HG03039 (cell line): ENCODE data around the gene POLDIP2.
"Not testable (repeated sequence)": the region's sequence is repeated elsewhere in the genome, so short reads cannot be mapped to it uniquely, and the experiment has no call there.

ENCODE experiments used
- ATAC-seq: cut with Tn5 transposase; IDR thresholded peaks from one replicate; pipeline ENCODE4 v1.9.1; 2021; ENCODE audit warnings: mild to moderate bottlenecking, moderate library complexity; ENCODE audit not compliant: unreplicated experiment

POLDIP2 gene

DNA sequence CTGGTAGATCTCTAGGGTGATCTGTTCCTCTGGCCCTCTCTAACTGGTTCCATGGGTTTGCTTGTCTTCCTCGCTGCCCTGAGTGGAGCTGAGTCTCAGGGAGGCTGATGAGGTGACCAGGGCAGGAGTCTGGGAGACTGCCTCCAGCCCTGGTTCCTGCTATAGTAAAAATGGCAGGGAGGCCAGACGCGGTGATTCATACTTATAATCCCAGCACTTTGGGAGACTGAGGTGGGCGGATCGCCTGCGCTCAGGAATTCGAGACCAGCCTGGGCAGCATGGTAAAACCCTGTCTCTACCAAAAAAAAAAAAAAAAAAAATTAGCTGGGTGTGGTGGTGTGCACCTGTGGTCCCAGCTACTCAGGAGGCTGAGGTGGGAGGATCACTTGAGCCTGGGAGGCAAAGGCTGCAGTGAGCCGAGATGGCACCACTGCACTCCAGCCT is 18.5 kb downstream of the POLDIP2 start:
- ATAC-seq, result not testable (repeated sequence)

DNA sequence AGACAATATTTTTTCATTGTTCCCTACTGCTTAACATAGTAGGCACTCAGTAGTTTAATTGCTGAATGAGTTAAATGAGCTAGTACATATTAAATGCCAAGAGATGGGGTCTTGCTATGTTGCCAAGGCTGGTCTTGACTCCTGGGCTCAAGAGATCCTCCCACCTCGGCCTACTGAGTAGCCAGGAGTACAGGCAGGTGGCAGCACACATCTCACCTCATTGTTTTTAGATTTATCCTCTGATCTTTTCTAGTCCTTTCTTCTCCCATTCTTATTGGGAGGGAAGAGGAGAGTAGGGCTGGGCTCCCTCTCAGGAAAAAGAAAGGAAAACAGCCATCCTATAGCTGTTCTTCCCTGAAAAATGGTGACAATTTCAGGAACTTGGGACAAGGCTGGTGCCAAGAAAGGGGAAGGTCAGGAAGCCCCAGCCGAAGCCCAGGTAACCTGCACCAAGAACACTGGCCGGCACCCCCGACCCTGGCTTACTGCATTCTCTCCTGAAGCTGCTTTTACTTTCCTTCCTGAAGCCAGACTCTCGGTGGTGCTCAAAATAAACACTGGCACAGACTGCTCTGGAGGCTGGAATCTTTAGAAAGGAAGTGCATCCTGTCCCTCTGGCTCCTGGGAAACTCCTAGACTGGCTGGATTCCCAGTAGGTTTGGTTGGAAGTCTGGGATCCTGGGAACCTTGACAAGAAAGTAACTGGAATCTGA is 19.1 kb downstream of the POLDIP2 start:
- no peak for ATAC-seq

GRCh38 chr17:28335959-28336871 is 21.1 kb downstream of the POLDIP2 start:
- no peak for ATAC-seq

GRCh38 chr17:28335201-28335958 is 21.9 kb downstream of the POLDIP2 start, which contains the start of the genes IFT20 and TNFAIP1:
Gene IFT20, minus strand, starts transcription at chr17:28335472. Its CDS starts 3,487 bp downstream, at chr17:28331985.
Gene TNFAIP1, plus strand, starts transcription at chr17:28335761. Its CDS starts 3,761 bp downstream, at chr17:28339522.
- ATAC-seq, result peak; percentile 94

DNA sequence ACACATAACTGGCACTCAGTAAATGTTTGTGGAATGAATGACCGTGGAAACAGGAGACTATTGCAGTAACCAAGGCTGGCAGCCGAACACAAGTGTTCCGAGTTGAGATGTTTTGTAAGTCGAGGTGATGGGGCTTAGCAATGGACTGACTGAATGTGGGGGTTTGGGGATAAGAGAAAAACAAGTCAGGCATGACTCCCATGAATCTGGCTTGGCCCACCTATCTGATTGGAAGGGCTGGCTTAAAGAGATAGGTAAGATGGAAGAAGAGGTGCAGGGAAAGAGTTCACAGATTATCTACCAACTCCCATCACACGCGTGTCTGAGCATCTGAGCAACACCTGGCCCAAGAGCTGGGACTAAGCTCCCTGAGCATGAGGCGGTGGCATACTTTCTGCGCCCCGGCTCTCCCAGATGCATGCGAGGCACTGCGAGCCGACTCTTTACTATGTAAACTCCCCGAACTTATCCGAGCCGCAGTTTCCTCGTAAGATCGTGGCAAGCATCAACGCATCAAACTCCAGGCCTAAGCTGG is 22.6 kb downstream of the POLDIP2 start:
- no peak for ATAC-seq

- ATAC-seq, result no peak
Observed at GRCh38 chr17:28334171-28334570, 23.2 kb downstream of the POLDIP2 start.

- no peak for ATAC-seq
Observed at GRCh38 chr17:28333083-28333746, 24.1 kb downstream of the POLDIP2 start.

- no peak for ATAC-seq
Observed at GRCh38 chr17:28331891-28332420, 25.4 kb downstream of the POLDIP2 start.

DNA sequence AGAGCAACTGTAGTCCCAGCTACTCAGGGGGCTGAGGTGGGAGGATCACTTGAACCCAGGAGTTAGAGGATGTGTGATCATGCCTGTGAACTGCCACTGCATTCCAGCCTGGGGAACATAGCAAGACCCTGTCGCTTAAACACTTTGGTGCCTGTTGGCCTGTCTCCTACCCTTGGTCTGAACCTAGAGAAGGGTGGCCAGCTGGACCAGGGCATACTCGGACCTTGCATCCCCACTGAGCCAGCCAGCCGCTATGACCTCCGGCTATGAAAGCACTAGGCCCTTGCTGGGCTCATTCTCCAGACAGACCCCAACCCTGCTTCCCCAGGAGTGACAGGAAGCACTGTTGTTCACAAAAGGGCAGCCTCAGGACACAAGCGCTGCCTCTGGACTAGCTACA is 26.7 kb downstream of the POLDIP2 start:
- no peak for ATAC-seq

GRCh38 chr17:28328325-28328724 is 29.0 kb downstream of the POLDIP2 start:
- ATAC-seq, result no peak

DNA sequence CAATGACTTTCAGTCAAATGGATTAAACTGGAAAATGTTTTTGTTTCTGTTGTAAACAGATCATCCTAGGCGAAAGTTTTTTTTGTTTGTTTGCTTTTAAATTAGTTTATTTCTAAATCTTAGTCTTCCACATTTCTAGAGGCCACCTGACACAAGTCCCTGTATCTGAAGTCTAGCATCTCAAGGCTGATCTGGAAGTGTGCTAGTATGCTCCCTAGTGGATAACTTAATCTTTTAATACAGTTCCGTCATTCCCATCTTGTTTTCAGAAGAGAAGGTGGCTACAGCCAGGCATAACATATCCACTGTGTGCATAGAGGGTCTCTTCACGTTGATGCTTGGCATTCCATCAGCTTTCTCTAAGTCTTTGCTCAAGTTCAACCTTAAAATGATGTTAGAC is 29.6 kb downstream of the POLDIP2 start:
- ATAC-seq, result no peak

DNA sequence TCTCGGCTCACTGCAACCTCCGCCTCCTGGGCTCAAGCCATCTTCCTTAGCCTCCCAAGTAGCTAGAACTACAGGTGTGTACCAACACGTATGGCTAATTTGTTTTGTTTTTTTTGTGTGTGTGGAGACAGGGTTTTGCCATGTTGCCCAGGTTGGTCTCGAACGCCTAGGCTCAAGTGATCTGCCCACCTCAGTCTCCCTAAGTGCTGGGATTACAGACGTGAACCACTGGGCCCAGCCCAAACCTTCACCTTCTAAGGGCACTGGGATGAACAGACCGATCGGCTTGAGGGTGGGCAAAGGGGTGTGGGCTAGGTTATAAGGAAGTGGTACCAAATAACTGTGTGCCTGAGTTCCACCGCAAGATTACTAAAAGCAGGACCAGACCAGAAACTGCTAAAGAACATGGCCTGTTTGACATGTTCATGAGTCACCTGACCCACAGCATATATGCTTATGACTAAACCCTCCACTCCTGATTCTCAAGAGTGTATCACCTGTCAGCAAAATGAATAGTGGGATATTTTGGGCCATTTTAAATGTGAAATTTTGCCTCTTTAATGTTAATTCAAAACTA is 30.2 kb downstream of the POLDIP2 start:
- peak; percentile 56 for ATAC-seq

GRCh38 chr17:28326114-28326513 is 31.2 kb downstream of the POLDIP2 start:
- no peak for ATAC-seq

DNA sequence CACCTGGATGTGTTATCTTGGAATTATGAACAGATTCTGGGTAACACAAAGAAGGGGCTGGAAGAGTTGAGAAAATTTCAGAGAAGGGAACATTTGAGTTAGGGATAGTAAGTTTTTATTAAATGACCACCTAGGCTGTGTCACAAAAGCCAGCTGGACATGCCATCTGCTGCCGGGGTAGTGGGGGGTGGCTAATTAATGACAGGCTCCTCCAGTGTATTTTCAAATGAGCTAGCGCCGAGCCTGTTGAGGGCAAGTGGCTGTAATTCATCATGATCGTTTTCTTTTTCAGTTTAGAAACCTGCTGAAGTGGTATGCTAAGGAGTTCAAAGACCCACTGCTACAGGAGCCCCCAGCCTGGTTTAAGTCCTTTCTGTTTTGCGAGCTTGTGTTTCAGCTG is 32.1 kb downstream of the POLDIP2 start:
- ATAC-seq, result no peak

DNA sequence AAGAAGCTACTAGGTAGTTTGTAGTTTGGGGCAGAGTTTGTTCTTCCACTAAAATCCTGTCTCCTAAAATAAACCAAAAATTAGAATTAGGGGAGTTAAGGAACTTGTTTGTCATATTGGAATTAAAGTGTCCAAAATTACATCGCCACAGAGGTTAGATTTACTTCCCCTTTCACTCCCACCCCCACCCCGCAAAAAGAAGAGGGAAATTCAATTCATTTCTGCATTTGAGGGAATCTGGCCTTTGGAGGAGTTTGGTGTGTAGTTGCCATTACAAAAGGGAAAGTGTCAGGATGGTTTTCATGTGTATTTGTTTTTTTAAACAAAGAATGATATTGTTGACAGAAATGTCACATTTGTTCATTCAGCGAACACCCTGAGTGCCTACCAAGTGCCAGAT is 32.5 kb downstream of the POLDIP2 start:
- ATAC-seq, result no peak

DNA sequence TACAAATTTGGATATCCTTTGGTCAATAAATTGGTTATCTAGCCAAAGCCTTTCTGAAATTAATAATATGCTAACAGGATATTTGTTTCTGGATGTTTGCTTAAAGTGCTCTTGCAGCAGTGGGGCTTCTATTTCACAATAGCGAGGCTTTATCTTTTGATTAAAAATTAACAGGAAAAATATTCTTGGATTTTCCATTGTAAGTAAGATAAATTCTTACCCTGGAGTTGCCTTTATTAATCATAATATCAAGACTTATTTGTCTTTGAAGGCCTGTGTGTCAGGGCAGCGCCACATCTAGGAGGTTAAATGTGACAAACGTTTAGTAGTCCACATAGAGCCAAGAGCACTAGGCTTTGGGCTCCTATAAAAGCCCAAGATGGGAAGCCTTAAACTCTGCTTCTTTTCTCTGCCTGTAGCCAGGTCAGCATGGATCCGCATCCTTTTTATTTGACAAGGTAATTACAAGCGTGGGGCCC is 33.0 kb downstream of the POLDIP2 start:
- ATAC-seq, result no peak

DNA sequence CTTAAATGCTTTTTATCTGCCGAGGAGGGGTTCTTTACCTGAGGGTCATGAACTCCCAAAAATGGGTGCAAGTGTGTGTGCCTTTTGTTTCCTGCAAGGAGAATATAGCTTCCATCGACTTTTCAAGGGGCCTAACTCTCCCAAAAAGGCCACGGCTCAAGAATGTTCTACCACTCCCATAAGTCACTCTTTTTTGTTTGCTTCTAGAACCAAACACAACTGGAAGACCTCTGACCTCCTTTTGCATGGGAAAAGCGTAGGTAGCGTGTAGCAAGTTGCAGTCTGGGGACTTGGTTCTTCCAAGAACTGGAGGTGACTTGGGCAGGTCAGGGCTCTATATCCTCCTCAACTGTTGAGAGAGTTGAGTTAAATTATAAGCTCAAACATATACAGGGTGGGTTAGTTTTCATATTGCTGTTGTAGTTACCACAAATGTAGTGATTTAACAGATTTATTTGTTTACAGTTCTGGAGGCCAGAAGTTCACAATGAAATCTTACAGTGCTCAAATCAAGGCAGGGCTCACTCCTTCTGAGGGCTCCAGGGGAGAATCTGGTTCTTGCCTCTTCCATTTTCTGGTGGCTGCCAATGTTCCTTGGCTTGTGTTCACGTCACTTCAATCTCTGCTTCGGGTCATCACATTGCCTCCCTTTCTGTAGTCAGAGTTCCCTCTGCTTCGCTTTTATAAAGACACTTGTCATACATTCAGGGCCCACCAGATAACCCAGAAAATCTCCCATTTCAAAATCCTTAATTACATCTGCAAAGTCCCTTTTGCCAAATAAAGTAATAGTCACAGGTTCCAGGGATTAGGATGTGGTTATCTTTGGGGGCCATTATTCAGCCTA is 36.9 kb downstream of the POLDIP2 start:
- no peak for ATAC-seq

- no peak for ATAC-seq
Observed at GRCh38 chr17:28319598-28319935, 37.8 kb downstream of the POLDIP2 start.
